ENCODE measurements around the gene MARS1.

DNA sequence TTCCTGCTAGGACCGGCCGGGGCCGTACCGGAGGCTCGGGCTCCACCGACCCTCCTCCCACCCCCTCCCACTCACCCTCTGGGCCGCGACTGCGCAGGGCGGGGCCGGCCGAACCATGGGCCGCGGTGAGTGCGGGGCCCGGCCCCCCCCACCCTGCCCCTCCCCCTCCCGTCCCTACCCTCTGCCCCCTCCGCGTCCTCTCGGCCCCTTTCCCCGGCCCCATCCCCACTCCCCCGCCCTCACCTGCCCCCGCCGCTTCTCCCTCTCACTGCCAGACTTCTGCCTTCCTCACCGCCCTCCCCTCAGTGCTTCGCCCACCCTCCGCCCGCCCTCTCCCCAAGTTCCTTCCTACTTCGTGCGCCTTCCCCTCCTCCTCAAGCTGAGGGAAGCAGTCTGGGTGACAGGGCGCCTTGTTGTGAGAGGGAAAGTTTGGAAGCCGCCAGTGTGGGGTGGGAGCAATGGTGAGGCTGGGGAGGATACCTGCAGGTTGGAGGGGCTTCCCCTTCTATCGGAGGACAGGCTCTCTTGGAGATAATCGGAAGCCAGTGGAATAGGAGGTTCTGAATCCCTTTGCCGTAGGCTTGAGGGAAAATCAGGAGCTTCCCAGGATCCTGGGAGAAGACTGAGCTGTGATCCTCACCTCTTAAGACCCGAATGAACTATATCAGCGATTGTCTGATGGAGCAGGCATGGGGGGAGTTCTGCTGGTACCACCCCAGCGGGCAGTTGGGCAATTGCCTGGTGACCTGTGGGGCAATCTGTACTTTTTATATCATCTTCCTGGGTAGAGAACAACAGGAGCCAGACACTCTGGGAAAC lies 35.2 kb downstream of the MARS1 start:
- no peak for TF ChIP-seq CTCF (IDR thresholded peaks at IDR 0.05)
- no peak for TF ChIP-seq POLR2AphosphoS5 (IDR thresholded peaks at IDR 0.05)
- no peak for TF ChIP-seq EP300 (IDR thresholded peaks at IDR 0.05)

Data from stomach (tissue), 4 donors.